Measurements from ENCODE around the gene MAP4.
"Not testable (repeated sequence)": the region's sequence is repeated elsewhere in the genome, so short reads cannot be mapped to it uniquely, and the experiment has no call there.

The MAP4 gene, protein sequence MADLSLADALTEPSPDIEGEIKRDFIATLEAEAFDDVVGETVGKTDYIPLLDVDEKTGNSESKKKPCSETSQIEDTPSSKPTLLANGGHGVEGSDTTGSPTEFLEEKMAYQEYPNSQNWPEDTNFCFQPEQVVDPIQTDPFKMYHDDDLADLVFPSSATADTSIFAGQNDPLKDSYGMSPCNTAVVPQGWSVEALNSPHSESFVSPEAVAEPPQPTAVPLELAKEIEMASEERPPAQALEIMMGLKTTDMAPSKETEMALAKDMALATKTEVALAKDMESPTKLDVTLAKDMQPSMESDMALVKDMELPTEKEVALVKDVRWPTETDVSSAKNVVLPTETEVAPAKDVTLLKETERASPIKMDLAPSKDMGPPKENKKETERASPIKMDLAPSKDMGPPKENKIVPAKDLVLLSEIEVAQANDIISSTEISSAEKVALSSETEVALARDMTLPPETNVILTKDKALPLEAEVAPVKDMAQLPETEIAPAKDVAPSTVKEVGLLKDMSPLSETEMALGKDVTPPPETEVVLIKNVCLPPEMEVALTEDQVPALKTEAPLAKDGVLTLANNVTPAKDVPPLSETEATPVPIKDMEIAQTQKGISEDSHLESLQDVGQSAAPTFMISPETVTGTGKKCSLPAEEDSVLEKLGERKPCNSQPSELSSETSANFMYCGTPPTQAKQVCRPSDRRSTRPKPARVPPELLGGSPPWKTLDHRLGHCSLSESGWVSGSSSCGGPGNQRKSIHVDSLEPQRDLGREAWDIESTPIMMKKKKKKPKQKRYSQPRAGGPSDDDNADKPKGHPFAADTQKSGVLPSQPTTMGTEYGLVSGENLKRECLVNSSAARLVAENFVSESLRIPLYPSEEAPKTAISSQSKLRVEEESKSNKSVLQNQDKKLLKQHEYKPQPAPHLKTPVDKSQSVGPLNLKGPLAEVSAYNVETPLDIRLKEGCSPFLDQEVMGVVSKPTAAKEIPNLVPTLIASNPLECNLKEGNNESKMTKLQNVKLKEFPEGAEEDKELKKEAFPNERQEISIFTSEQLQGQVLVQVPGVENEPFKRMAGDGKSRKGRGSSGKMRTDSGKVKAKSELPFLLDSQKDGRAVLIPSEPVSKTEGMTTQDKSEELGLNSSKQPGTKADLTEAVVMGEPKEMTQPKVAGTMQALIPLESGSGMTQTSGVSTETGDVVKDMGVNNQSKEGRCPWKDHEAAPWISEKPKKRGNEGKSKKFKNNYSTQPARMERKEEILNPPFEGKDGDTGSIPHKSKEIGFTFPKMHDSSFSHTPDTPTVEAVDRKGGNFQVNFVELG (N-terminal part only)

DNA sequence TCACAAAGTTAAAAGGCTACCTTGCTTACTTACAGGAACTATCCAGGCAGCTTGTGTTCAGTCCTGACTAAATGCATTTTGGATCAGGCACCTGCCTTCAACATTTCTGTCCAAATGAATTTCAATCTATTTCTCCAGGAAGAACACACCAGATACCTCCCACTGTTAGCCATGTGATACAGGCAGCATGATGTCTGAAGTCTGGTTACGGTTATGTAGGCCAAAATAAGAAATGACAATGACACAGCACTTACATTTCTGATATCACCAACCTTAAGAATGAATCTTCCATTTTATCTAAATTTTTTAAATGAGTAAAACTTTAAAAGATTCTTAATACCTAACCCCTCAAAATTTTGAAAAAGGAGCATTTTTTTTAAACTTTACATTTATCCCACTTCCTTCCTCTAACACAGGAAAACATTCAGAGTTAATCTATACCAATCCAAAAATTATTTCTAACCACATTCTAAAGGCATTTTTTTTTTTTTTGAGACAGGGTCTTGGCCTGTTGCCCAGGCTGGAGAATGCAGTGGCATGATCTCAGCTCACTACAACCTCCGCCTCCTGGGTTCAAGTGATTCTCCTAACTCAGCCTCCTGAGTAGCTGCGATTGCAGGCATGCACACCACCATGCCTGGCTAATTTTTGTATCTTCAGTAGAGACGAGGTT, at the start of gene MAP4:
Gene MAP4 (minus strand): TSS at position 116 of the 673 bp plus-strand sequence. CDS start 17,556 bp downstream, outside the sequence.
- no peak for DNase-seq

DNA sequence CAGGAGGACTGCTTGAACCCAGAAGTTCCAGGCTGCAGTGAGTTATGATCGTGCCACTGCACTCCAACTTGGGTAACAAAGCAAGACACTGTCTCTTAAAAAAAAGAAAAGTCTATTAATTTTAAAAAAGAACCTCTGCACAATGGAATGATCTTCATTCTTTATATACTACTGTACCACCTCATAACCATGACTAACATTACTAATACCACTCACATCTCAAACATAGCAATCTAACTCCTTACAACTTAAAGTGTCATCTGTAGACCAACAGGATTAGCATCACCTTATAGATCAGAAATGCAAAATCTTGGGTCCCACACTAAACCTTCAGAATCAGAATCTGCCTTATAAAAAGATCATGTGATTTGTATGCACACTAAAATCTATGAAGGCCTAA, 48.8 kb upstream of the MAP4 start:
- DNase-seq, result no peak

DNA sequence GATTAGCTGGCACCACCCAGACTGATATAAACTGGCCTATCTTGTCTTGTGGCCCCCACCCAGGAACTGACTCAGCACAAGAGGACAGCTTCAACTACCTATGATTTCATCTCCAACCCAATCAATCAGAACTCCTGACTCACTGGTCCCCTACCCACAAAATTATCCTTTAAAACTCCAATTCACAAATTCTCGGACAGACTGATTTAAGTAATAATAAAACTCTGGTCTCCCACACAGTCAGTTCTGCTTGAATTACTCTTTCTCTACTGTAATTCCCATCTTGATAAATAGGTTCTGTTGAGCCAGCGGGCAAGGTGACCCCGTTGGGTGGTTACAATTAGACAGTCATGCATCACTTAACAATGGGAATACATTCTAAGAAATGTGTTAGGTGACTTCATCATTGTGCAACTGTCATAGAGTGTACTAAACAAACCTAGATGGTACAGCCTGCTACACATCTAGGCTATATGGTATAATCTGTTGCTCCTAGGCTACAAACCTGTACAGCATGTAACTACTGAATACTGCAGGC, 48.1 kb upstream of the MAP4 start:
- DNase-seq, result no peak

DNA sequence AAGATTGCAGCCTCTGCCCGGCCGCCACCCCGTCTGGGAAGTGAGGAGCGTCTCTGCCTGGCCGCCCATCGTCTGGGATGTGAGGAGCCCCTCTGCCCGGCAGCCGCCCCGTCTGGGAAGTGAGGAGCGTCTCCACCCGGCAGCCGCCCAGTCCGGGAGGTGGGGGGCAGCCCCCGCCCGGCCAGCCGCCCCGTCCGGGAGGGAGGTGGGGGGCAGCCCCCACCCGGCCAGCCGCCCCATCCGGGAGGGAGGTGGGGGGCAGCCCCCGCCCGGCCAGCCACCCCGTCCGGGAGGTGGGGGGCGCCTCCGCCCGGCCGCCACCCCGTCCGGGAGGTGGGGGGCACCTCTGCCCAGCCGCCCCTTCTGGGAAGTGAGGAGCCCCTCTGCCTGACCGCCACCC, 45.4 kb upstream of the MAP4 start:
- DNase-seq, result not testable (repeated sequence)

DNA sequence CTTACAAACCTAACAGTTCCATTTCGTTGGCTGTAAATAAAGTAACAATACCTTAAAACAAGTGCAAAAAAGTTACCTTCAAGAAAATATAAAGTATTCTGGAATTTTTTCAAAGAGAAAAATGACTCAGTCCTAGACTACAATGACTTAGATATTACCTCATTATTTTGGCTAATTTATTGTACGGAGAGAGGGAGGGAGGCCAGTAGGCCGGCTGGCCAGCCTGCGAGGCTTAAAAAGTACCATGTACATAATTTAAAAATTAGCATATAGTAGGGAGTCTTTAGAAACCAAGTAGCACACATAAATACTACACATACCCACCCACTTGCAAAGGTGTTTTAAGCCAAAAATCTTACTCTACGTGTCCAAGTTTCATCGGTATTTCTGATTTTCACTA, 41.9 kb upstream of the MAP4 start:
- no peak for DNase-seq

DNA sequence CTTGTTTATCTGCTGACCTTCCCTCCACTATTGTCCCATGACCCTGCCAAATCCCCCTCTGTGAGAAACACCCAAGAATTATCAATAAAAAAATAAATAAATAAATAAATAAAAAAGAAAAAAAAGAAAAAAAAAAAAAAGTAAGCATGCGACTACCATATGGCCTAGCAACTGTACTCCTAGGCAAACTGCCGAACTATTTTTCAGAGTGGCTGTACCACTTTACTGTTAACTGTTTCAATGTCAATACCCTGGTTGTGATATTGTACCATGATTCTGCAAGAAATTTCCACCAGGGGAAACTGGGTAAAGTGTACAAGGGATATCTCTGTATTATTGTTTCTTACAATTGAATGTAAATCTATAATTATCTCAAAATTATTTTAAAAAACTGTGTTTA, 41.3 kb upstream of the MAP4 start:
- DNase-seq, result no peak

DNA sequence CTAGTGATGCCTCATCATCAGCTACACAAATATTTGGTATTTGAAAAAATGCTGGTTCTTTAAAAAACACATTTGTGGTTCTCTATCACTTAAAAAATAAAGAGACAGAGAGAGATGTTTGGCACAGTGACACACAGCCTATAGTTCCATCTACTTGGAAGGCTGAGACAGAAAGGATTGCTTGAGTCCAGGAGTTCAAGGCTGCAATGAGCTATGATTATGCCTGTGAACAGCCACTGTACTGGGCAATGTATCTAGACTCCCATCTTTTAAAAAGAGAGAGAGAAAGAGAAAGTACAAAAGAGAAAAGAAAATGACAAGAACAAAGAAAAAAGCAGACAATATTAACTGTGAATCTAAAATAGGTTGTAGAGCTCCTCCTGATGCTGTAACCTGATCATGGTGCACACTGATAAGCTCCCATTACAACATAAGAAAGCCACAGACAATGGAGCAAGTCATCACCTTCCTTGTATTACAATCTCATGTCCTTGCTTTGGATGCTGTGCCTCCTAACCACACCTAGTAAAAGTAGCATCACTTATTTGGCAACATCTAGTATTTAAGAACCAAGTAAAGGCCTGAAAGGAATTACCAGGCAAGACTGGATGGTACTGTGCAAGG, 31.7 kb upstream of the MAP4 start:
- DNase-seq, result no peak

DNA sequence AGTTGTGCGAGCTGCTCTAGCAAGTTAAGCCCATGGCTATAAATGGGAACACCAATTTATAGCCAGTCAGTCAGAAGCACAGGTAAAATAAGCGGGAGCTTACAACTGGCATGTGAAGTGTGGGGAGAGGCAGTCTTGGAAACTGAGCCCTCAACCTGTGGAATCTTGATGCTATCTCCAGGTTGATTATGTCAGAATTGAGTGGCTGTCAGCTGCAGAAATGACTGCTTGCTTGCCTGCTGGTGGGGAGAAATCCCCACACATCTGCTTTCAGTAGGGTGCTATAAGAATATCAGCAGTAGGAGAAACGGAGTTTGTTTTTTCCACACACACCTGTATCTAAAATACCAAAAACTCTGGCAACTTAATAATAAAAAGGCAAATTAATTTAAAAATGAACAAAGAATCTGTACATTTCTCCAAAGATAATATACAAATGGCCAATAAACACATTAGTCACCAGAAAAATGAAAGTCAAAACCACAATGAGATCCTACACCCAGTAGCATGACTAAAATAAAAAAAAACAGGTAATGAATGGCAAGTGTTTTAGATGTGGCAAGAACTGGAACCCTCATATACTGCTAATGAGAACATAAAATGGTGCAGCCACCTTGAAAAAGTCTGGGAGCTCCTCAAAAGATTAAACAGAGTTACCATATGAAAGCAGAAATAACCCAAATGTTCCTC, 26.0 kb upstream of the MAP4 start:
- DNase-seq, result no peak

DNA sequence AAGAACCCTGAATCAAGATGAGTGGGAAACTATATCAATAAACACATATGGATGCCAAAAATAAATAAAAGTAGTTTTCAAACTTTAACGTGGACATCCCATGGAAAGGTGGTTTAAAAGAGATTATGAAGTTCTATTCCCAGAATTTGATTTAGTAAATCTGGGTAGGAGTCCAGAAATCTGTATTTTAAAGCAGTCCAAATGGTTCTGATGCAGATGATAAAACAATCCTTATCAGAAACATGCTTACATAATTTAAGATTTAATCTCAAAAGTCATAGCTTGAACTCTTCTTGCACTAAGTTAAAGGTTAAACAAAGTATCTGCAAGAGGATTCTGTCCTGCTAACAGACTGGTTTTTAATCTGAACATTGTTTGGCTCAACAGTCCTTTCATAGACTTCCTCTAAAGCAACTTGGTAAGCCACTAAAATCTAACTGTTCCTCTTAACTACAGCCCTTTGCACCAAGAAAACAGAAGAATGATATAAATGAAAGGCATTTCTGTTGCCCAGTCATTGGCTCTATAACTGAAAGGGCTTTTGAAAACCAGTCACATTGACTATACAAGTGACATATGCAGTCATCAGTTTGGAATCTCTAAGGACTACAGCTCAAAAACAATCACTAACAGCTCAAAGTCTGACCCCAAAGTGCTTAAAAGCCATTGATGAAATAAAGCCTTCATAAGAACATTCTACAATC, 23.4 kb upstream of the MAP4 start:
- no peak for DNase-seq

DNA sequence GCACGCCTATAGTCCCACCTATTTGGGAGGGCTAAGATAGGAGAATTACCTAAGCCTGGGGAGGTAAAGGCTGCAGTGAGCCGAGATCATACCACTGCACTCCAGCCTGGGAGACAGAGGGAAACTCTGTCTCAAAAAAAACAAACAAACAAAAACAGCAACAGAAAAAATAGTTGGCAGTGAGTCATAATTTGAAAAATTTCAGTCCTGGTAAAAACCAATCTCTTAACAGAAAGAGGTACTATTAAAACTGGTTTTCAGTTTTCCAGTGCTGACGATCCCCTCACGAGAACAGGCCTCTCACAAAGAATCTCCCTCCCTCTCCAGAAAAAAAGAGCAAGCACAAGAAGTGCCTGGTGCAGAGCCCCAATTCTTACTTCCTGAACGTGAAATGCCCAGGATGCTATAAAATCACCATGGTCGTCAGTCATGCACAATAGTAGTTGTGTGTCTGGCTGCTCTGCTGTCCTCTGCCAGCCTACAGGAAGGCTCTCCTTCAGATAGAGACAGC, 22.8 kb upstream of the MAP4 start:
- no peak for DNase-seq

DNA sequence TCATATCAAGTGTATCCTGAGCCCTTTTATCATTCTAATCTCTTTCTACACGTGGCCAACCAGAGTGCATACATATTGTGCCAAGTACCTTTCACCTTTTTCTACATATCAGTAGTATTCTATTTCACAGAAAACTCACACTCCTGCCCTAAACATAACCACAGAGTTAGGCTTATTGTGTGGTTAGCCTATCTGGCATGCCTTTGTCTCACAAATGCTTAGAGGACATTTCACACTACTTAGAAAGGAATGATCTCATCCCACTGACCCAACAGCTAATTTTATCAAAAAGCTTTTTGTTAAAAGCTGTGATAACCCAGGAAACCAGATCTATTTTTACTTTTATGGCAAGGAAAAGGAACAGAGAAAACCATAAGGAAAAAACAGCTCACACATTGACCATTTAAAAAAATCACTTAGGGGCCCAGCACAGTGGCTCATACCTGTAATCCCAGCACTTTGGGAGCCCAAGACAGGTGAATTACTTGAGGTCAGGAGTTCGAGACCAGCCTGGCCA, 17.8 kb upstream of the MAP4 start:
- no peak for DNase-seq

DNA sequence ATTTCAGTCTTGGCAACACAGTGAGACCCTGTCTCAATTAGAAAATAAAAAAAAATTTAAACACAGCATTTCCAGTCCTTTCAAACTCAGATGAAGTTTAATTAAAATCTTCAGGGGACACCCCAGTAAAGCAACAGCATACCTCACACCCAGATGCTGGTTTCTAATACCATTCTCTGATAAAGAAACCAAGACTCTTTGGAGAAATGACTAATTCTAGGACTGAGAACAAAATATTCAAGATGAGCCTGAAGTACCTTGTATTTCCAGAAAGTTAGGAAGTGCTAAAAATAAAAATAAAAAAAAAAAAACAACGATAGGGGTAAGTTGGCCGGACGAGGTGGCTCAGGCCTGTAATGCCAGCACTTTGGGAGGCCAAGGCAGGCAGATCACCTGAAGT, 14.0 kb upstream of the MAP4 start:
- DNase-seq, result no peak

DNA sequence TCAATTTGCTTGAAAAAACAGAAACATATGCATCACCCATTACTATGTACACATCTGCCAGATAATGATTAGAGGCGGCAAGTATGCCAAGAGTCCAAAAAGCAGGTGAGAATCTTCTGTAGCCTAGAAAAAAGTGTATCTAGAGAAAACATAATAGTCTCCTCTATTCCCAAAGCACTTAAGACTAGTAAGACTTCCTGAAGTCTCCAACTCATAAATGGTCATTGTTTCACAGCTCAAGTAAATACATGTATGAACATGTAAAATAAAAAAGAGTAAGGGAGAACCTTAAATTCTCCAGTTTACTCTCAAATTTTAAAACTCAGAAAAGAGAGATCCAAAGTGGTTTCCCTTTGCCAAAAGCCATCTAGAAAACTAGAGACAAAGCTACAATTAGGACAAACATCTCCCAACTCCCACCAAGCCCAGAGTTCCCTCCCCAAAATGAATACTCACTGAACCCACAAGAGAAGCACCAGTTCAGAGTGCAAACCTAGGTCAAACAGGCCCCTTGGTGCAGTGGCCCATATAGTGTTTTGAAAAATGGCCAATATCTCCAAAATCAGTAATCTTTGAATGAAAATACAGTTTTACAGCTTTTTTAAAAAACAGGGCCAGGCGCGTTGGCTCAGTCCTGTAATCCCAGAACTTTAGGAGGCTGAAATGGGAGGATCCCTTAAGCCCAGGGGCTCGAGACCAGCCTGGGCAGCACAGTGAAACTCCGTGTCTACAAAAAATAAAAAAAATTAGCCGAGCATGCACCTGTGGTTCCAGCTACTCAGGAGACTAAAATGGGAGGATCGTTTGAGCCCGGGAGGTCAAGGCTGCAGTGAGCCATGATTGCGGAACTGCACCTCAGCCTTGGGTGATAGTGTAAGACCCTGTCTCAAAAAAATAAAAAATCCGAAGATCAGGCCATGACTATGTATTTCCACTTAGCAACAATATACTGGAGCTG, 11.0 kb upstream of the MAP4 start:
- no peak for DNase-seq

DNA sequence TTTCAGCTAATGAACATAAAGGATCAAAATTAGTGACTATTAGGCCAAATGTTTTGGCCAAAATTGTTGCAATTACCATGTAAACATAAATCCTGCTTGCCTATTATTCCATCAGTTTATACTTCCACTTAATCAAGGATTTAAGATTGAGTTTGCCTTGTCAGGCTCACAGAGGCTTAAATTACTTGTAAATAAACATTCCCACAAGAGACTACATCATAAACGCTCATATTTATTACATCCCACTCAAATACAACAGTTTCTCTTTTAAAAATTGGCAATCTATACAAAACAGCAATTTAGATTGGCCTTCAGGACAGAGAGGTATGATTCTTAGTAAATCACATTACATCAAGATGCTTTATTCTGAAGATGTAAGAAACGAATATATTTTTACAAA, 9.9 kb upstream of the MAP4 start:
- DNase-seq, result no peak

DNA sequence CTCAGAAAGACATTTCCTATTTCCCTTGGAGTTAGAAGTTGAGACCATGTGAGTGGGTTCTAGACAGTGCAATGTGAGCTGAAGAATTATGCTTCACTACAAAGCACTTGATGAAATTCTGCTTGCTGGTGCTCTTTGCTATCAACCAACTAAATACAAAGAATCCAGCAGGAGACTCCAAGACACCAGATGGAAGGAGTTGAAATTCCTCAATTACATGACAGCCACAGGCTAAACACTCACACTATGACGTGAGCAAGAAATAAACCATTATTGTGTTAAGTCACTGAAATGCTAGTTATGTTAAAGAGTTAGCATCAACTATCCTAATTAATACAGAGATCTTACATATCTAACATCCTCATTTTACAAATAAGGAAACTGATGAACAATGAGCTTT, 8.2 kb upstream of the MAP4 start:
- DNase-seq, result no peak

DNA sequence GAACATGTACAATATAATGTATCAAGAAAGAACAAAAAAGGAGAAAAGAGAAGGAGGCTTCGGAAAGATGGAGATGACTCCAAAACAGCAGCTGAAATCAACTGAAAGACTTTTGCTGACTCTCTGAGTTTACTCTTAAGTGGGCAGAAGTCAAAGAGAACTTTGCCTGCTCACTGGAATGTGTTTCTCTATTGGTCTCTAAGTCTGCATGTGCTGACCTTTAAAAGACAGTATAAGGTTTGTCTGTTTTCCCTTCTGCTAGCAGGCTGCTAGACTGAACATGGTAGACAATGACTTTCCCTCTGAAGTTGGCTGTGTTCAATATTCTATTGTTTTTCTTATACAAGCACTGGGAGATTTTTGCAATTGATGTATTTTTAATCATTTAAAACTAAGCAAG, 7.2 kb upstream of the MAP4 start:
- no peak for DNase-seq

DNA sequence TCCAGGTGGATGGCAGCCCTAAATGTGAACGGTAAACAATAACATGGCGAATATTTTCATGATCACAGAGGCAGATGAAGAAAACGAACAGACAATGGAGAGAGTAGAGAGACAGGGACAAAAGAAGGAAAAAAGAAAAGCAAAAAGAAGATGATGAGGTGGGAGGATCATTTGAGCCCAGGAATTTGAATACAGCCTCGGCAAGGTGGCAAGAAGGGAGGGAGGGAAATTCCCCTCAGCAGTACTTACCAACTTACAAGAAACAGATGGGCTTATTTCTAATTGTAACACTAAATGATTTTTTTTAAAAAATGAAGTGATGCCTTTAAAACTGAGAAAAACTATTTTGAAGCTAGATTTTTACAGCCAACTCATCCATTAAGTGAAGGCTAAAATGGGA, 6.0 kb upstream of the MAP4 start:
- no peak for DNase-seq

DNA sequence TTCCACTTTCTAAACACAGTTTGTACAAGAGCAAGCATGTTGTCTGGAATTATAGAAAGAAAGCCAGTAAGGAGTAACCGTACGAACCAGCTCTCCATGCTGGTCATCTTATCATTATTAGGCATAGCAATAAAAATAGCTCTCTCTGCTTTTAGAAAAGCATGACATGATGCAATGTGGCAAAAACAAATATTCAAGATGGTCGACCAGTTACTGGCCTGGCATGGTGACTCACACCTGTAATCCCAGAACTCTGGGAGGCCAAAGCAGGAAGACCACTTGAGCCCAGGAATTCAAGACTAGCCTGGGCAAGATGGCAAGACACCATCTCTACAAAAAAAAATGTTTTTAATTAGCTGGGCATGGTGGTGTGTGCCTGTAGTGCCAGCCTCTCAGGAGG, 2.6 kb upstream of the MAP4 start:
- no peak for DNase-seq

Measured in CD4-positive, alpha-beta T cell treated with Interleukin-15 for 1 hour (primary cell).